Endothelial cell (in vitro differentiated cells): ENCODE measurements around the gene BBS5. TPM values are rescaled to one million over a fixed set of nuclear protein-coding genes. Genes with fewer than 3 reads are reported as not detected.

Source experiments
- DNase-seq: peaks from one replicate; pipeline ENCODE4 v3.0.0; 2021; ENCODE audit warnings: low spot score
- H3K27ac Mint-ChIP-seq: one replicate; pipeline ENCODE4 v1.8.0; 2021; ENCODE audit warnings: mixed read lengths, inconsistent platforms; ENCODE audit not compliant: unreplicated experiment
- H3K27me3 Mint-ChIP-seq: one replicate; pipeline ENCODE4 v1.8.0; 2021; ENCODE audit warnings: mild to moderate bottlenecking, moderate library complexity, mixed read lengths, inconsistent platforms; ENCODE audit not compliant: unreplicated experiment
- H3K36me3 Mint-ChIP-seq: one replicate; pipeline ENCODE4 v1.8.0; 2021; ENCODE audit warnings: mild to moderate bottlenecking, low read depth, mixed read lengths, inconsistent platforms; ENCODE audit not compliant: unreplicated experiment
- H3K4me1 Mint-ChIP-seq: one replicate; pipeline ENCODE4 v1.8.0; 2021; ENCODE audit warnings: mild to moderate bottlenecking, mixed read lengths, inconsistent platforms; ENCODE audit not compliant: unreplicated experiment
- H3K4me3 Mint-ChIP-seq: one replicate; pipeline ENCODE4 v1.8.0; 2021; ENCODE audit warnings: mild to moderate bottlenecking, mixed read lengths, inconsistent platforms; ENCODE audit not compliant: unreplicated experiment
- H3K9me3 Mint-ChIP-seq: one replicate; pipeline ENCODE4 v1.8.0; 2021; ENCODE audit warnings: mixed read lengths, inconsistent platforms; ENCODE audit not compliant: unreplicated experiment
- total RNA-seq: library from RNA; stranded (reverse); fragmentation: NEBNext Ultra II Directional; extraction: Animal tissue kit (Norgen Biotek cat#: 25700); gene quantifications from one replicate; pipeline ENCODE4 v1.2.1, GENCODE V29; 2021; ENCODE audit not compliant: unreplicated experiment
- TF ChIP-seq, protein P1 (sequence below): fragments of 200-600 bp; sonication (generic); IDR thresholded peaks from one replicate; pipeline ENCODE4 v1.5.0; 2021; ENCODE audit warnings: antibody characterized with exemption; ENCODE audit not compliant: unreplicated experiment

The BBS5 gene
- total RNA-seq, 1 donor from 2014 or later, result 3.2 TPM

GRCh38 chr2:169472249-169472648 lies 7.0 kb upstream of the BBS5 start:
- DNase-seq, result no peak
- TF ChIP-seq, protein P1, sequence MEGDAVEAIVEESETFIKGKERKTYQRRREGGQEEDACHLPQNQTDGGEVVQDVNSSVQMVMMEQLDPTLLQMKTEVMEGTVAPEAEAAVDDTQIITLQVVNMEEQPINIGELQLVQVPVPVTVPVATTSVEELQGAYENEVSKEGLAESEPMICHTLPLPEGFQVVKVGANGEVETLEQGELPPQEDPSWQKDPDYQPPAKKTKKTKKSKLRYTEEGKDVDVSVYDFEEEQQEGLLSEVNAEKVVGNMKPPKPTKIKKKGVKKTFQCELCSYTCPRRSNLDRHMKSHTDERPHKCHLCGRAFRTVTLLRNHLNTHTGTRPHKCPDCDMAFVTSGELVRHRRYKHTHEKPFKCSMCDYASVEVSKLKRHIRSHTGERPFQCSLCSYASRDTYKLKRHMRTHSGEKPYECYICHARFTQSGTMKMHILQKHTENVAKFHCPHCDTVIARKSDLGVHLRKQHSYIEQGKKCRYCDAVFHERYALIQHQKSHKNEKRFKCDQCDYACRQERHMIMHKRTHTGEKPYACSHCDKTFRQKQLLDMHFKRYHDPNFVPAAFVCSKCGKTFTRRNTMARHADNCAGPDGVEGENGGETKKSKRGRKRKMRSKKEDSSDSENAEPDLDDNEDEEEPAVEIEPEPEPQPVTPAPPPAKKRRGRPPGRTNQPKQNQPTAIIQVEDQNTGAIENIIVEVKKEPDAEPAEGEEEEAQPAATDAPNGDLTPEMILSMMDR, result no peak
- Mint-ChIP-seq H3K4me3 (no peak overlapping the region), H3K36me3 (no peaks in the 10 kb centered on the region), H3K9me3 (no peaks in the 10 kb centered on the region), H3K27ac (no peak overlapping the region), H3K27me3 (no peaks in the 10 kb centered on the region), H3K4me1 (no peaks in the 10 kb centered on the region)

DNA sequence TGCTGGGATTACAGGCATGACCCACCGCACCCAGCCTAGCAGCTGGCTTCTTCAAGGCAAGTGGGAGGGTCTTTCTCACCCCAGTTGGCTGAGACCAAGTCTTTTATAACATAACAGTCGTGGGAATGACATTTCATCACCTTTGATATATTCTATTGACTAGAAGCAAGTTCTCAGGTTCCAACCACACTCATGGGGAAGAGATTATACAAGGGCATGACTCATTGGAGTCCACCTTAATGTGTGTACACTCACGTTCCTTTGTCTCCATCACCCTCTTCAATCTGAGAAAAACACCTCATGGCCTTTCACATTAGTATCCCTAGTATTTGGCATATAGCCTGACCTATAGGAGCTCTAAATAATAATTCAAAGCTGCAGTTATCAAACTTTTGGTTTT lies 2.8 kb upstream of the BBS5 start:
- no peaks in the 10 kb centered on the region for H3K9me3 Mint-ChIP-seq
- H3K27me3 Mint-ChIP-seq, result peaks cover 5% of the 10 kb centered on the region
- TF ChIP-seq, protein P1, result no peak
- no peak overlapping the region for H3K27ac Mint-ChIP-seq
- H3K4me3 Mint-ChIP-seq, result no peak overlapping the region
- DNase-seq, result no peak
- H3K36me3 Mint-ChIP-seq, result no peaks in the 10 kb centered on the region
- H3K4me1 Mint-ChIP-seq, result peaks cover 3% of the 10 kb centered on the region

- H3K27ac Mint-ChIP-seq, result peak overlapping the region; percentile 22
These were observed 955 bp upstream of the BBS5 start for GRCh38 chr2:169478339-169478738.

DNA sequence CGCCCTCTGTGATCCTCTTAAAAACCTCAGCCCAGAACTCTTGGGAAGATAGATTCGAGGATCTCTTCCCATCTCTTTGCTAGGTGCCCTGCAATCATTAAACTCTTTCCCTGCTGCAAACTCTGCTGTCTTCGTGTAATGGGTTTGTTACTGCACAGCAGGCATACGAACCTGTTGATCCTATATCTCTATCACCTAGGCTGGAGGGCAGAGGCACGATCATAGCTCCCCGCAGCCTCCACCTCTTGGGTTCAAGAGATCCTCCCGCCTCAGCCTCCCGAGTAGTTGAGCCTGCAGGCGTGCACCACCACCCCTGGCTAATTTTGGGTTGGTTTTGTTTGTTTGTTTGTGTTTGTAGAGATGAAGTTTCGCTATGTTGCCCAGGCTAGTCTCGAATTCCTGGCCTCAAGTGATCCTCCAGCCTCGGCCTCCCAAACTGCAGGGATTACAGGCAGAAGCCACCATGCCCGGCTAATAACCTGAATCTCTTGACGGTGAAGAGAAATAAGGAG lies 493 bp upstream of the BBS5 start:
- peak overlapping the region; percentile 83 for H3K4me3 Mint-ChIP-seq
- TF ChIP-seq, protein P1, result no peak
- no peaks in the 10 kb centered on the region for H3K9me3 Mint-ChIP-seq
- H3K27ac Mint-ChIP-seq, result peak overlapping the region; percentile 22
- no peak for DNase-seq
- H3K4me1 Mint-ChIP-seq, result peaks cover 3% of the 10 kb centered on the region
- H3K27me3 Mint-ChIP-seq, result peaks cover 5% of the 10 kb centered on the region
- H3K36me3 Mint-ChIP-seq, result no peaks in the 10 kb centered on the region

More at GRCh38 chr2:169478339-169478738, 955 bp upstream of the BBS5 start:
- Mint-ChIP-seq H3K4me3 (peak overlapping the region; percentile 83), H3K27me3 (peaks cover 5% of the 10 kb centered on the region), H3K9me3 (no peaks in the 10 kb centered on the region), H3K4me1 (peaks cover 3% of the 10 kb centered on the region), H3K36me3 (no peaks in the 10 kb centered on the region)
- DNase-seq, result no peak
- TF ChIP-seq, protein P1, result no peak

DNA sequence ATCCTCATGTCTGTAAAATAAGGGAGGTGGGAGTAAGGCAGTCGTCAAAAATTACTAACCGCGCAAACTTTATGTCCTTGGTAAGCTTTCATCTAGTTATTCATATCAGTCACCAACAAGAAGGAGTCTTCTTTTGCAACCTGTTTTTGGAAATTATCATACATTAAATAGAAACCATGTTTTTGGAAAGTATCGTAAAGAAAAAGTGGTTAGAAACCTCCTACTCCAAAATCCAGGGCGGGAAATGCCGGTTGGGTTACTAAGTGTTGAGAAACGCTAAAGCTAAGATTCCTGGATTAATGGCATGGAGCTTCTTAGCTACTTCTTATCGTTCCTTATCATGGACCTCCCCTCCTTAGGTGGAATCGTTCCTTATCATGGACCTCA lies 778 bp downstream of the BBS5 start:
- H3K27ac Mint-ChIP-seq, result no peak overlapping the region
- H3K9me3 Mint-ChIP-seq, result no peaks in the 10 kb centered on the region
- TF ChIP-seq, protein P1, result no peak

More for the DNA sequence above, 778 bp downstream of the BBS5 start:
- DNase-seq, result no peak
- H3K4me1 Mint-ChIP-seq, result peaks cover 3% of the 10 kb centered on the region
- H3K27me3 Mint-ChIP-seq, result peaks cover 5% of the 10 kb centered on the region
- H3K36me3 Mint-ChIP-seq, result no peaks in the 10 kb centered on the region
- H3K4me3 Mint-ChIP-seq, result peak overlapping the region; percentile 83
